ENCODE measurements around the gene B3GALT4. TPM values are rescaled to one million over a fixed set of nuclear protein-coding genes. Genes with fewer than 3 reads are reported as not detected.

The B3GALT4 gene
- total RNA-seq, 6 experiments from 2014 or later: 0.66 to 3.0 (median 2.7) TPM

- TF ChIP-seq, protein P1, sequence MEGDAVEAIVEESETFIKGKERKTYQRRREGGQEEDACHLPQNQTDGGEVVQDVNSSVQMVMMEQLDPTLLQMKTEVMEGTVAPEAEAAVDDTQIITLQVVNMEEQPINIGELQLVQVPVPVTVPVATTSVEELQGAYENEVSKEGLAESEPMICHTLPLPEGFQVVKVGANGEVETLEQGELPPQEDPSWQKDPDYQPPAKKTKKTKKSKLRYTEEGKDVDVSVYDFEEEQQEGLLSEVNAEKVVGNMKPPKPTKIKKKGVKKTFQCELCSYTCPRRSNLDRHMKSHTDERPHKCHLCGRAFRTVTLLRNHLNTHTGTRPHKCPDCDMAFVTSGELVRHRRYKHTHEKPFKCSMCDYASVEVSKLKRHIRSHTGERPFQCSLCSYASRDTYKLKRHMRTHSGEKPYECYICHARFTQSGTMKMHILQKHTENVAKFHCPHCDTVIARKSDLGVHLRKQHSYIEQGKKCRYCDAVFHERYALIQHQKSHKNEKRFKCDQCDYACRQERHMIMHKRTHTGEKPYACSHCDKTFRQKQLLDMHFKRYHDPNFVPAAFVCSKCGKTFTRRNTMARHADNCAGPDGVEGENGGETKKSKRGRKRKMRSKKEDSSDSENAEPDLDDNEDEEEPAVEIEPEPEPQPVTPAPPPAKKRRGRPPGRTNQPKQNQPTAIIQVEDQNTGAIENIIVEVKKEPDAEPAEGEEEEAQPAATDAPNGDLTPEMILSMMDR (IDR thresholded peaks at IDR 0.05): 0 out of 2 replicates have a peak, but pooled peaks have one; percentile 20
- Mint-ChIP-seq H3K9me3 (no peaks in the 10 kb centered on the region), H3K27ac (peak overlapping the region; percentile 97), H3K4me3 (peak overlapping the region; percentile 92), H3K36me3 (ENCODE audit: low read depth) (peaks cover 51% of the 10 kb centered on the region), H3K27me3 (ENCODE audit: insufficient read depth) (peaks cover 1% of the 10 kb centered on the region), H3K4me1 (ENCODE audit: low read depth) (peaks cover 68% of the 10 kb centered on the region)
- DNase-seq: no peak
Observed at GRCh38 chr6:33319939-33320314, 43.0 kb downstream of the B3GALT4 start.

- DNase-seq: peak; percentile 93
- H3K27me3 Mint-ChIP-seq (ENCODE audit: insufficient read depth): peaks cover 1% of the 10 kb centered on the region
- H3K9me3 Mint-ChIP-seq: no peaks in the 10 kb centered on the region
- TF ChIP-seq, protein P1 (IDR thresholded peaks at IDR 0.05): no peak
- H3K4me1 Mint-ChIP-seq (ENCODE audit: low read depth): peaks cover 65% of the 10 kb centered on the region
- H3K27ac Mint-ChIP-seq: peak overlapping the region; percentile 97
- peak overlapping the region; percentile 92 for H3K4me3 Mint-ChIP-seq
- H3K36me3 Mint-ChIP-seq (ENCODE audit: low read depth): peaks cover 51% of the 10 kb centered on the region
Observed at GRCh38 chr6:33320315-33321181, 43.6 kb downstream of the B3GALT4 start.

DNA sequence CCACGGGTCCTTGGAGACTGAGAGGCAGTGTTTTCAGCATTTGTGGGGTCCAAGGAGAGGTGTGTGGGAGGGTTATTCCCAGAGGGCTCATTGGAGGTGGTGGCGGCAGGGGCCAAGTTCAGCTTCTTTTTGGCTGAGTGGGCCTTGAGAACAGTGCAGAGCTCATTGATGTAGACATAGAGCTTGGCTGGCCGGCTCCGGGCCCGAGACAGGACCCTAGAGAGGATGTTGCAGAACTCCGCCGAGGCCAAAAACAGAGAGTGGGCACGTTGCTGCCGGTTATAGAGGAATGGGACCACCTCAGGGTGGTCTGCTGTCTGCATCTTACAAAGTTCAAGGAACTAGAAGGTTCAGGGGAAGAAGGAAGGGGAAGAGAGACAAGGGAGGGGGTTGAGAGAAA is 44.3 kb downstream of the B3GALT4 start:
- DNase-seq: no peak
- Mint-ChIP-seq H3K27me3 (ENCODE audit: insufficient read depth) (peaks cover 1% of the 10 kb centered on the region), H3K27ac (peak overlapping the region; percentile 97), H3K4me3 (peak overlapping the region; percentile 92), H3K36me3 (ENCODE audit: low read depth) (peaks cover 51% of the 10 kb centered on the region), H3K4me1 (ENCODE audit: low read depth) (peaks cover 64% of the 10 kb centered on the region), H3K9me3 (no peaks in the 10 kb centered on the region)
- TF ChIP-seq, protein P1 (IDR thresholded peaks at IDR 0.05): no peak

DNA sequence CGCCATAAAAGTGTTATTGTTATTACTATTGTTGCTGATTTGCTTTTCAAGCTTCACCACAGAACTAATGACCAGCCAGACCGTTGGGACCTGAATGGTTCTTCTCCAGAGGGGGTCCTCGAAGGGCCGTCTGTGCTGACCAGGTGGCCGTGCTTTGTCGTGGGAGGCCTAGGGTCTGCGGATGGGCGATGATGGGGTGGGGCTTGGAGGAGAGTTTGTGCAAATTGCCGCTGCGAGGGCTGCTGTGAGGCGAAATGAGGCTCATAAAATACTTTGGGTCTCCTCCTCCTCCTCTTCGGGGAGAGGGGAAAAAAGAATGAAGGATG is 46.7 kb downstream of the B3GALT4 start:
- Mint-ChIP-seq H3K9me3 (no peaks in the 10 kb centered on the region), H3K4me3 (peak overlapping the region; percentile 92), H3K27me3 (ENCODE audit: insufficient read depth) (peaks cover 1% of the 10 kb centered on the region), H3K4me1 (ENCODE audit: low read depth) (peaks cover 47% of the 10 kb centered on the region), H3K36me3 (ENCODE audit: low read depth) (peaks cover 39% of the 10 kb centered on the region), H3K27ac (peak overlapping the region; percentile 97)
- DNase-seq: no peak
- TF ChIP-seq, protein P1 (IDR thresholded peaks at IDR 0.05): no peak

GRCh38 chr6:33324125-33324524 is 47.2 kb downstream of the B3GALT4 start:
- no peak for DNase-seq
- Mint-ChIP-seq H3K27ac (no peak overlapping the region), H3K27me3 (ENCODE audit: insufficient read depth) (peaks cover 1% of the 10 kb centered on the region), H3K4me3 (peak overlapping the region; percentile 92; the same call in 1 of the 2 replicates), H3K36me3 (ENCODE audit: low read depth) (peaks cover 34% of the 10 kb centered on the region), H3K9me3 (no peaks in the 10 kb centered on the region), H3K4me1 (ENCODE audit: low read depth) (peaks cover 41% of the 10 kb centered on the region)
- TF ChIP-seq, protein P1 (IDR thresholded peaks at IDR 0.05): no peak

Small RNAs within 50 kb of the gene (microRNA-seq; reads per million reads assigned to microRNA genes)
- gene MIR6834: not detected
- not detected for gene MIR6873

Other genes with a start within 250 kb of the B3GALT4 start
- 1 to 10 TPM in 5 of 6 experiments, under 1 TPM in 1; 0.94 to 3.8 (median 1.9) TPM for gene HLA-DPA1, start 203.5 kb upstream of the B3GALT4 start, total RNA-seq (2021; fragmentation: NEBNext Ultra II Directional; extraction: Animal tissue kit (Norgen Biotek cat#: 25700))
- gene HLA-DPB1, start 201.1 kb upstream of the B3GALT4 start, total RNA-seq (2021; fragmentation: NEBNext Ultra II Directional; extraction: Animal tissue kit (Norgen Biotek cat#: 25700)): 1 to 10 TPM; 1.6 to 4.8 (median 1.9) TPM
- gene COL11A2, start 84.7 kb upstream of the B3GALT4 start, total RNA-seq (2021; fragmentation: NEBNext Ultra II Directional; extraction: Animal tissue kit (Norgen Biotek cat#: 25700)): under 1 TPM; 0.15 to 0.69 (median 0.38) TPM
- 10 to 100 TPM; 37.3 to 41.6 (median 38.3) TPM for gene RXRB, start 76.5 kb upstream of the B3GALT4 start, total RNA-seq (2021; fragmentation: NEBNext Ultra II Directional; extraction: Animal tissue kit (Norgen Biotek cat#: 25700))
- gene SLC39A7, start 76.3 kb upstream of the B3GALT4 start, total RNA-seq (2021; fragmentation: NEBNext Ultra II Directional; extraction: Animal tissue kit (Norgen Biotek cat#: 25700)): 100 to 1,000 TPM; 215 to 240 (median 225) TPM
- 1 to 10 TPM in 2 of 6 experiments, under 1 TPM in 4; 0.39 to 1.2 (median 0.73) TPM for gene HSD17B8, start 72.5 kb upstream of the B3GALT4 start, total RNA-seq (2021; fragmentation: NEBNext Ultra II Directional; extraction: Animal tissue kit (Norgen Biotek cat#: 25700))
- 10 to 100 TPM; 43.4 to 55.1 (median 52.1) TPM for gene RING1, start 68.6 kb upstream of the B3GALT4 start, total RNA-seq (2021; fragmentation: NEBNext Ultra II Directional; extraction: Animal tissue kit (Norgen Biotek cat#: 25700))
- 10 to 100 TPM; 35.7 to 51.4 (median 44.4) TPM for gene VPS52, start 5.2 kb upstream of the B3GALT4 start, total RNA-seq (2021; fragmentation: NEBNext Ultra II Directional; extraction: Animal tissue kit (Norgen Biotek cat#: 25700))
- gene RPS18, start 5.0 kb upstream of the B3GALT4 start, total RNA-seq (2021; fragmentation: NEBNext Ultra II Directional; extraction: Animal tissue kit (Norgen Biotek cat#: 25700)): 1,000 to 10,000 TPM; 1,449 to 2,347 (median 1,965) TPM
- 10 to 100 TPM; 71.0 to 89.9 (median 74.6) TPM for gene WDR46, start 12.1 kb downstream of the B3GALT4 start, total RNA-seq (2021; fragmentation: NEBNext Ultra II Directional; extraction: Animal tissue kit (Norgen Biotek cat#: 25700))
- 10 to 100 TPM; 52.1 to 73.7 (median 69.7) TPM for gene PFDN6, start 12.5 kb downstream of the B3GALT4 start, total RNA-seq (2021; fragmentation: NEBNext Ultra II Directional; extraction: Animal tissue kit (Norgen Biotek cat#: 25700))
- 10 to 100 TPM; 26.7 to 31.6 (median 27.9) TPM for gene RGL2, start 21.8 kb downstream of the B3GALT4 start, total RNA-seq (2021; fragmentation: NEBNext Ultra II Directional; extraction: Animal tissue kit (Norgen Biotek cat#: 25700))
- gene TAPBP, start 37.0 kb downstream of the B3GALT4 start, total RNA-seq (2021; fragmentation: NEBNext Ultra II Directional; extraction: Animal tissue kit (Norgen Biotek cat#: 25700)): 100 to 1,000 TPM in 5 of 6 experiments, 10 to 100 TPM in 1; 88.7 to 118 (median 104) TPM
- gene ZBTB22, start 40.6 kb downstream of the B3GALT4 start, total RNA-seq (2021; fragmentation: NEBNext Ultra II Directional; extraction: Animal tissue kit (Norgen Biotek cat#: 25700)): 10 to 100 TPM; 15.2 to 19.9 (median 17.0) TPM
- gene DAXX, start 45.8 kb downstream of the B3GALT4 start, total RNA-seq (2021; fragmentation: NEBNext Ultra II Directional; extraction: Animal tissue kit (Norgen Biotek cat#: 25700)): 10 to 100 TPM; 44.9 to 53.2 (median 50.4) TPM
- gene KIFC1, start 114.7 kb downstream of the B3GALT4 start, total RNA-seq (2021; fragmentation: NEBNext Ultra II Directional; extraction: Animal tissue kit (Norgen Biotek cat#: 25700)): 10 to 100 TPM; 20.6 to 43.5 (median 38.6) TPM
- 10 to 100 TPM; 43.2 to 52.8 (median 51.4) TPM for gene PHF1, start 133.9 kb downstream of the B3GALT4 start, total RNA-seq (2021; fragmentation: NEBNext Ultra II Directional; extraction: Animal tissue kit (Norgen Biotek cat#: 25700))
- gene CUTA, start 141.0 kb downstream of the B3GALT4 start, total RNA-seq (2021; fragmentation: NEBNext Ultra II Directional; extraction: Animal tissue kit (Norgen Biotek cat#: 25700)): 100 to 1,000 TPM; 464 to 546 (median 536) TPM
- gene SYNGAP1, start 142.9 kb downstream of the B3GALT4 start, total RNA-seq (2021; fragmentation: NEBNext Ultra II Directional; extraction: Animal tissue kit (Norgen Biotek cat#: 25700)): 10 to 100 TPM; 10.5 to 15.0 (median 13.3) TPM
- gene ZBTB9, start 177.5 kb downstream of the B3GALT4 start, total RNA-seq (2021; fragmentation: NEBNext Ultra II Directional; extraction: Animal tissue kit (Norgen Biotek cat#: 25700)): 1 to 10 TPM; 6.4 to 9.2 (median 7.6) TPM

Measured in HFFc6 (cell line).